Measurements from ENCODE around the gene KRTAP9-7.

DNA sequence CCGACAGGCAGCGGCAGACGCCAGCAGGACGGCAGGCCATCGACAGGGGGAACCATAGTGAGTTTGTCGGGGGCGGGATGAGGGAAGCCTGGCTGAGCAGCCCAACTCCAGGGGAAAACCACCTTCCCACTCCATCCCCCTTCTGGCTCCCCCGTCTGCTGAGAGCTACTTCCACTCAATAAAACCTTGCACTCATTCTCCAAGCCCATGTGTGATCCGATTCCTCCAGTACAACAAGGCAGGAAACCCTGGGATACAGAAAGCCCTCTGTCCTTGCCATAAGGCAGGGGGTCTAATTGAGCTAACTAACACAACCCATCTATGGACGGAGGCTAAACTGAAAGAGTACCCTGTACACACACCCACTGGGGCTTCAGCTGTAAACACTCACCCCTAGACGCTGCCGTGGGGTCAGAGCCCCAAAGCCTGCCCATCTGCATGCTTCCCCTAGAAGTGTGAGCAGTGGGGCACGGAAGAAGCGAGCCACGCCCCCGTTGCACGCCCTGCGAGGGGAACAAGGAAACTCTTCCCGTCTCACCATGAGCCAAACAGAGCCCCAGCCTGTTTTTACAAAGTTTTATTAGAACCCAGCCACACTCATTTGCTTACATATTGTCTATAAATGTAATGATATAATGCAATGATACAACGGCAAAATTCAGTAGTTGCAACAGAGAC, 23.1 kb downstream of the KRTAP9-7 start:
- TF ChIP-seq, protein P1, sequence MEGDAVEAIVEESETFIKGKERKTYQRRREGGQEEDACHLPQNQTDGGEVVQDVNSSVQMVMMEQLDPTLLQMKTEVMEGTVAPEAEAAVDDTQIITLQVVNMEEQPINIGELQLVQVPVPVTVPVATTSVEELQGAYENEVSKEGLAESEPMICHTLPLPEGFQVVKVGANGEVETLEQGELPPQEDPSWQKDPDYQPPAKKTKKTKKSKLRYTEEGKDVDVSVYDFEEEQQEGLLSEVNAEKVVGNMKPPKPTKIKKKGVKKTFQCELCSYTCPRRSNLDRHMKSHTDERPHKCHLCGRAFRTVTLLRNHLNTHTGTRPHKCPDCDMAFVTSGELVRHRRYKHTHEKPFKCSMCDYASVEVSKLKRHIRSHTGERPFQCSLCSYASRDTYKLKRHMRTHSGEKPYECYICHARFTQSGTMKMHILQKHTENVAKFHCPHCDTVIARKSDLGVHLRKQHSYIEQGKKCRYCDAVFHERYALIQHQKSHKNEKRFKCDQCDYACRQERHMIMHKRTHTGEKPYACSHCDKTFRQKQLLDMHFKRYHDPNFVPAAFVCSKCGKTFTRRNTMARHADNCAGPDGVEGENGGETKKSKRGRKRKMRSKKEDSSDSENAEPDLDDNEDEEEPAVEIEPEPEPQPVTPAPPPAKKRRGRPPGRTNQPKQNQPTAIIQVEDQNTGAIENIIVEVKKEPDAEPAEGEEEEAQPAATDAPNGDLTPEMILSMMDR (IDR thresholded peaks at IDR 0.05), result no peak
- TF ChIP-seq TCF7L2 (IDR thresholded peaks at IDR 0.05; ENCODE audit: low read depth, low read length) (no peak), REST (IDR thresholded peaks at IDR 0.05; ENCODE audit: insufficient read depth in 1 of 2, low read depth in 2 of 2, low read length in 1 of 2) (no peak)
